GM18508 (cell line): Measurements from ENCODE around the gene LAMA1.

Experiments used
- ATAC-seq: cut with Tn5 transposase; IDR thresholded peaks from one replicate; pipeline ENCODE4 v1.9.1; 2021; ENCODE audit warnings: moderate number of reproducible peaks; ENCODE audit not compliant: insufficient read depth, unreplicated experiment

LAMA1 gene

GRCh38 chr18:7062811-7063210 is 54.8 kb downstream of the LAMA1 start:
- no peak for ATAC-seq

GRCh38 chr18:7062236-7062635 is 55.4 kb downstream of the LAMA1 start:
- no peak for ATAC-seq

GRCh38 chr18:7059276-7059675 is 58.3 kb downstream of the LAMA1 start:
- ATAC-seq = no peak

- no peak for ATAC-seq
Measured at GRCh38 chr18:7056026-7056425, 61.6 kb downstream of the LAMA1 start.

- ATAC-seq = no peak
Measured at GRCh38 chr18:7049951-7050350, 67.6 kb downstream of the LAMA1 start.

- ATAC-seq = no peak
Measured at GRCh38 chr18:7048081-7048480, 69.5 kb downstream of the LAMA1 start.

- ATAC-seq = no peak
Measured at GRCh38 chr18:7047336-7047735, 70.3 kb downstream of the LAMA1 start.

GRCh38 chr18:7038330-7038851 is 79.2 kb downstream of the LAMA1 start:
- ATAC-seq = no peak

- ATAC-seq = no peak
Measured at GRCh38 chr18:7037470-7037869, 80.1 kb downstream of the LAMA1 start.

- no peak for ATAC-seq
Measured at GRCh38 chr18:7035807-7036206, 81.8 kb downstream of the LAMA1 start.

GRCh38 chr18:7034924-7035323 is 82.7 kb downstream of the LAMA1 start:
- no peak for ATAC-seq

GRCh38 chr18:7032537-7032936 is 85.1 kb downstream of the LAMA1 start:
- no peak for ATAC-seq

- no peak for ATAC-seq
Measured at GRCh38 chr18:7028625-7029024, 89.0 kb downstream of the LAMA1 start.

GRCh38 chr18:7025194-7025593 is 92.4 kb downstream of the LAMA1 start:
- ATAC-seq = no peak

- no peak for ATAC-seq
Measured at GRCh38 chr18:7023581-7023980, 94.0 kb downstream of the LAMA1 start.

GRCh38 chr18:7023063-7023580 is 94.5 kb downstream of the LAMA1 start:
- ATAC-seq = no peak

- no peak for ATAC-seq
Measured at GRCh38 chr18:7021994-7022840, 95.4 kb downstream of the LAMA1 start.

GRCh38 chr18:7020995-7021777 is 96.4 kb downstream of the LAMA1 start:
- no peak for ATAC-seq

- no peak for ATAC-seq
Measured at GRCh38 chr18:7017013-7017412, 100.6 kb downstream of the LAMA1 start.

GRCh38 chr18:7011142-7011541 is 106.5 kb downstream of the LAMA1 start:
- ATAC-seq = no peak

GRCh38 chr18:7004009-7004408 is 113.6 kb downstream of the LAMA1 start:
- no peak for ATAC-seq
